NCI-H1092 treated with DMSO at 0.1 percent for 48 hours (cell line): ENCODE results near the gene RNASE11.
A peak's percentile ranks its signal among the peaks of the same experiment; 100 is the strongest.
"Not testable (repeated sequence)": the region's sequence is repeated elsewhere in the genome, so short reads cannot be mapped to it uniquely, and the experiment has no call there.

Experiments used
- DNase-seq: peaks from one replicate; lab custom pipeline; 2025; lab: John Stamatoyannopoulos, UW

The RNASE11 gene

GRCh38 chr14:20587489-20588154 is at the start of gene RNASE11:
TSS of gene RNASE11 (minus strand) at chr14:20588001.
- DNase-seq, result no peak

GRCh38 chr14:20632831-20633691 is 45.3 kb upstream of the RNASE11 start:
- DNase-seq, result no peak

GRCh38 chr14:20632448-20632830 is 44.6 kb upstream of the RNASE11 start:
- DNase-seq, result no peak

GRCh38 chr14:20631880-20632389 is 44.1 kb upstream of the RNASE11 start:
- no peak for DNase-seq

GRCh38 chr14:20631023-20631879 is 43.5 kb upstream of the RNASE11 start:
- DNase-seq, result peak; percentile 11

GRCh38 chr14:20630340-20631022 is 42.7 kb upstream of the RNASE11 start:
- no peak for DNase-seq

GRCh38 chr14:20628063-20628854 is 40.5 kb upstream of the RNASE11 start:
- no peak for DNase-seq

GRCh38 chr14:20627346-20628027 is 39.7 kb upstream of the RNASE11 start:
- DNase-seq, result no peak

- DNase-seq, result no peak
These were observed 38.5 kb upstream of the RNASE11 start for GRCh38 chr14:20626274-20626673.

GRCh38 chr14:20624495-20625070 is 36.8 kb upstream of the RNASE11 start:
- DNase-seq, result no peak

GRCh38 chr14:20623798-20624197 is 36.0 kb upstream of the RNASE11 start:
- DNase-seq, result no peak

- DNase-seq, result no peak
These were observed 35.1 kb upstream of the RNASE11 start for GRCh38 chr14:20622816-20623291.

GRCh38 chr14:20620798-20621478 is 33.1 kb upstream of the RNASE11 start:
- no peak for DNase-seq

GRCh38 chr14:20619688-20620087 is 31.9 kb upstream of the RNASE11 start:
- DNase-seq, result not testable (repeated sequence)

GRCh38 chr14:20618271-20618749 is 30.5 kb upstream of the RNASE11 start:
- DNase-seq, result no peak

- no peak for DNase-seq
These were observed 29.6 kb upstream of the RNASE11 start for GRCh38 chr14:20617138-20618003.

GRCh38 chr14:20615996-20616395 is 28.2 kb upstream of the RNASE11 start:
- no peak for DNase-seq
